H1 (cell line): ENCODE measurements around the gene H1-8. TPM values are rescaled to one million over a fixed set of nuclear protein-coding genes. Genes with fewer than 3 reads are reported as not detected.

ENCODE experiments used
- CTCF ChIA-PET: fragments of 300-600 bp; sonication (Branson Sonifier 250); formaldehyde crosslinking; loops from one replicate; lab custom pipeline; 2021; ENCODE audit not compliant: partially characterized antibody; lab: Charles Lee
- POLR2A ChIA-PET: fragments of 300-600 bp; sonication (Branson Sonifier 250); formaldehyde crosslinking; loops from one replicate; lab custom pipeline; 2021; ENCODE audit warnings: inconsistent platforms; ENCODE audit not compliant: partially characterized antibody; lab: Charles Lee
- DNase-seq, 2 experiments: peaks; one replicate each; pipeline versions ENCODE4 v3.0.0 to v3.0.0-alpha.2; 2010 to 2022; ENCODE audit warnings: low spot score in 2 of 2, low read depth in 1 of 2, mixed read lengths in 1 of 2
- FAIRE-seq: peaks from 2 replicates; lab custom pipeline; 2011; peaks lifted over from hg19 to GRCh38; lab: Jason Lieb, UNC
- H2AFZ ChIP-seq: 2 replicates; pipeline ENCODE4 v1.8.1; 2012; ENCODE audit warnings: low read length, inconsistent platforms
- H2AK5ac ChIP-seq: 2 replicates; pipeline ENCODE4 v1.6.1; 2013; ENCODE audit warnings: low read depth, low read length
- H2BK120ac ChIP-seq: replicated peaks from 2 replicates; pipeline ENCODE3; 2013; ENCODE audit warnings: low read depth, low read length, inconsistent platforms
- H2BK12ac ChIP-seq: 2 replicates; pipeline ENCODE4 v1.6.1; 2013; ENCODE audit warnings: low read depth, low read length
- H2BK15ac ChIP-seq: 2 replicates; pipeline ENCODE4 v1.6.1; 2013; ENCODE audit warnings: low read length
- H2BK20ac ChIP-seq: 2 replicates; pipeline ENCODE4 v1.6.1; 2013; ENCODE audit warnings: low read length
- H2BK5ac ChIP-seq: 2 replicates; pipeline ENCODE4 v1.6.1; 2013; ENCODE audit warnings: low read depth, low read length
- H3K14ac ChIP-seq: 2 replicates; pipeline ENCODE4 v1.6.1; 2013; ENCODE audit warnings: inconsistent platforms; ENCODE audit not compliant: insufficient read length
- H3K18ac ChIP-seq: 2 replicates; pipeline ENCODE4 v1.6.1; 2013; ENCODE audit warnings: low read length; ENCODE audit errors: extremely low read depth
- H3K23ac ChIP-seq: 2 replicates; pipeline ENCODE4 v1.6.1; 2013; ENCODE audit warnings: inconsistent platforms; ENCODE audit not compliant: insufficient read length
- H3K23me2 ChIP-seq: 2 replicates; pipeline ENCODE4 v1.6.1; 2013; ENCODE audit warnings: low read depth, low read length
- H3K27ac ChIP-seq: 2 replicates; pipeline ENCODE4 v1.6.1; 2011; ENCODE audit warnings: low read depth, low read length, inconsistent platforms
- H3K27me3 ChIP-seq, 4 experiments: replicated peaks in 1 of 4; 1 replicate in 1 of 4; 2 replicates in 3 of 4; pipeline versions ENCODE4 v1.6.1 to v1.8.1; 2011 to 2013; ENCODE audit warnings: low read length in 3 of 4, mild to moderate bottlenecking in 3 of 4, inconsistent platforms in 2 of 4, mixed read lengths in 2 of 4, moderate library complexity in 1 of 4; ENCODE audit not compliant: control insufficient read depth in 3 of 4, insufficient read depth in 3 of 4; ENCODE audit errors: extremely low read depth in 1 of 4
- H3K36me3 ChIP-seq, 4 experiments: 2 replicates each; pipeline versions ENCODE4 v1.6.1 to v1.8.1; 2011 to 2013; ENCODE audit warnings: mild to moderate bottlenecking in 4 of 4, low read length in 3 of 4, moderate library complexity in 2 of 4, control low read depth in 1 of 4, inconsistent platforms in 1 of 4; ENCODE audit not compliant: insufficient read depth in 4 of 4, control insufficient read depth in 2 of 4
- H3K4ac ChIP-seq: replicated peaks from 2 replicates; pipeline ENCODE3; 2013; ENCODE audit warnings: low read length, low read depth, mixed read lengths, inconsistent platforms; ENCODE audit not compliant: insufficient read length
- H3K4me1 ChIP-seq, 4 experiments: replicated peaks in 1 of 4; 1 replicate in 1 of 4; 2 replicates in 3 of 4; pipeline versions ENCODE4 v1.6.1 to v1.8.1; 2011 to 2013; ENCODE audit warnings: low read length in 3 of 4, inconsistent platforms in 2 of 4, mixed read lengths in 1 of 4; ENCODE audit not compliant: insufficient read depth in 4 of 4, control insufficient read depth in 3 of 4
- H3K4me2 ChIP-seq, 2 experiments: 2 replicates each; pipeline versions ENCODE4 v1.6.1 to v1.8.1; 2011 to 2013; ENCODE audit warnings: low read depth in 2 of 2, low read length in 2 of 2, control low read depth in 1 of 2, inconsistent platforms in 1 of 2, mild to moderate bottlenecking in 1 of 2; ENCODE audit not compliant: insufficient read depth in 1 of 2
- H3K4me3 ChIP-seq, 4 experiments: fragments of 200-600, 300-600 bp in 1 of 4; sonication (generic), shearing (Covaris generic), sonication (Bioruptor Twin) in 1 of 4; 2 replicates each; pipeline versions ENCODE4 v1.5.1 to v1.8.1; 2011 to 2016; ENCODE audit warnings: low read length in 4 of 4, low read depth in 3 of 4, control low read depth in 2 of 4, inconsistent platforms in 2 of 4, mild to moderate bottlenecking in 2 of 4, mixed read lengths in 1 of 4, moderate library complexity in 1 of 4; ENCODE audit not compliant: insufficient read depth in 2 of 4; ENCODE audit errors: extremely low read depth in 1 of 4
- H3K56ac ChIP-seq: replicated peaks from 2 replicates; pipeline ENCODE3; 2013; ENCODE audit warnings: low read depth, mild to moderate bottlenecking, mixed read lengths, low read length, inconsistent platforms; ENCODE audit not compliant: insufficient read length
- H3K79me1 ChIP-seq: 2 replicates; pipeline ENCODE4 v1.6.1; 2013; ENCODE audit warnings: low read depth, low read length, control low read depth
- H3K79me2 ChIP-seq, 2 experiments: 2 replicates each; pipeline versions ENCODE4 v1.6.1 to v1.8.1; 2012 to 2013; ENCODE audit warnings: low read length in 2 of 2, mild to moderate bottlenecking in 2 of 2, inconsistent platforms in 1 of 2; ENCODE audit not compliant: insufficient read depth in 2 of 2, control insufficient read depth in 1 of 2
- H3K9ac ChIP-seq, 4 experiments: replicated peaks in 1 of 4; 1 replicate in 1 of 4; 2 replicates in 3 of 4; pipeline versions ENCODE4 v1.6.1 to v1.8.1; 2011 to 2013; ENCODE audit warnings: low read depth in 3 of 4, low read length in 3 of 4, control low read depth in 2 of 4, mild to moderate bottlenecking in 2 of 4, moderate library complexity in 2 of 4, inconsistent platforms in 1 of 4; ENCODE audit errors: extremely low read depth in 1 of 4
- H3K9me3 ChIP-seq, 2 experiments: 2 replicates each; pipeline versions ENCODE4 v1.6.1 to v1.8.1; 2012 to 2013; ENCODE audit warnings: mild to moderate bottlenecking in 2 of 2, moderate library complexity in 2 of 2, control low read depth in 1 of 2, inconsistent platforms in 1 of 2, low read depth in 1 of 2, low read length in 1 of 2, mixed read lengths in 1 of 2; ENCODE audit not compliant: insufficient read depth in 2 of 2
- H4K20me1 ChIP-seq, 2 experiments: replicated peaks in 1 of 2; 2 replicates each; pipeline versions ENCODE3 to v1.8.1; 2011 to 2013; ENCODE audit warnings: inconsistent platforms in 2 of 2, low read length in 2 of 2, mild to moderate bottlenecking in 1 of 2; ENCODE audit not compliant: insufficient read depth in 2 of 2, control insufficient read depth in 1 of 2
- H4K5ac ChIP-seq: 2 replicates; pipeline ENCODE4 v1.6.1; 2013; ENCODE audit warnings: low read length, low read depth, mixed read lengths, inconsistent platforms; ENCODE audit not compliant: insufficient read length
- H4K8ac ChIP-seq: 2 replicates; pipeline ENCODE4 v1.8.0; 2013; ENCODE audit warnings: mild to moderate bottlenecking, moderate library complexity, low read length, inconsistent platforms; ENCODE audit not compliant: insufficient read depth; ENCODE audit errors: extremely low read depth
- H4K91ac ChIP-seq: replicated peaks from 2 replicates; pipeline ENCODE3; 2013; ENCODE audit warnings: low read length, mixed read lengths, inconsistent platforms; ENCODE audit not compliant: insufficient read length
- CBX5 ChIP-seq: fragments of 300-800, 300-1000 bp; sonication (generic); IDR thresholded peaks from 2 replicates; pipeline ENCODE4 v1.7.1; 2016; ENCODE audit warnings: antibody characterized with exemption, low read length, low read depth
- CTBP2 ChIP-seq: IDR thresholded peaks from 2 replicates; pipeline ENCODE4 v1.7.0; 2011; ENCODE audit warnings: borderline replicate concordance, mild to moderate bottlenecking, moderate library complexity, mixed read lengths, low read length; ENCODE audit not compliant: insufficient read depth, insufficient read length
- E2F6 ChIP-seq: IDR thresholded peaks from 2 replicates; pipeline ENCODE4 v1.6.1; 2012; ENCODE audit warnings: inconsistent platforms
- EZH2 ChIP-seq: fragments of 200-600 bp; sonication (generic); IDR thresholded peaks from 2 replicates; pipeline ENCODE4 v1.7.1; 2012; ENCODE audit warnings: low read depth, mild to moderate bottlenecking, moderate library complexity, low read length, inconsistent platforms; ENCODE audit not compliant: severe bottlenecking
- FOSL1 ChIP-seq: IDR thresholded peaks from 2 replicates; pipeline ENCODE4 v1.6.1; 2011; ENCODE audit warnings: mild to moderate bottlenecking, low read depth, low read length, moderate library complexity; ENCODE audit not compliant: insufficient read depth
- GABPA ChIP-seq: IDR thresholded peaks from 2 replicates; pipeline ENCODE4 v1.6.1; 2011; ENCODE audit warnings: mild to moderate bottlenecking, low read length, moderate library complexity, borderline replicate concordance; ENCODE audit not compliant: insufficient read depth
- HDAC2 ChIP-seq, 2 experiments: fragments of 300-600 bp in 1 of 2; sonication (generic) in 1 of 2; IDR thresholded peaks; 2 replicates each; pipeline ENCODE4 v1.6.1; 2011 to 2012; ENCODE audit warnings: low read depth in 2 of 2, low read length in 2 of 2, mild to moderate bottlenecking in 2 of 2, moderate library complexity in 2 of 2, borderline replicate concordance in 1 of 2, inconsistent platforms in 1 of 2
- JUND ChIP-seq: IDR thresholded peaks from 2 replicates; pipeline ENCODE4 v1.6.1; 2011; ENCODE audit warnings: mild to moderate bottlenecking, improper control_type of control experiment, low read length
- MAX ChIP-seq: IDR thresholded peaks from 2 replicates; pipeline ENCODE4 v1.6.1; 2012; ENCODE audit warnings: inconsistent platforms
- RFX5 ChIP-seq: IDR thresholded peaks from 2 replicates; pipeline ENCODE4 v1.6.1; 2011; ENCODE audit warnings: low read depth, low read length, improper control_type of control experiment, borderline replicate concordance
- SP2 ChIP-seq: IDR thresholded peaks from 2 replicates; pipeline ENCODE4 v1.6.1; 2012; ENCODE audit warnings: mild to moderate bottlenecking, low read length, inconsistent platforms
- WGBS, 2 experiments: shearing (Covaris generic) in 1 of 2; methylation state at CpG; one replicate each; pipeline versions ENCODE4 v1.1.6 to v1.1.7; 2013 to 2015; ENCODE audit warnings: low lambda C conversion rate in 2 of 2, mixed read lengths in 2 of 2, inconsistent platforms in 1 of 2, low coverage in 1 of 2, missing lambda C conversion rate in 1 of 2; ENCODE audit not compliant: insufficient replicate concordance in 2 of 2, insufficient coverage in 1 of 2, insufficient read length in 1 of 2; ENCODE audit errors: extremely low coverage in 1 of 2, missing lambda C conversion rate in 1 of 2; 5-methylcytosine and 5-hydroxymethylcytosine counted together
- polyA plus RNA-seq, 7 experiments: library from polyadenylated mRNA; depleted of rRNA in 3 of 7; stranded (reverse) in 5 of 7; unstranded in 2 of 7; fragments of >200 nt in 5 of 7; fragments of 200-250 nt in 2 of 7; gene quantifications; 1 replicate in 5 of 7; 2 replicates in 1 of 7; 4 replicates in 1 of 7; pipeline versions ENCODE4 v1.2.1 to v1.2.3, GENCODE V29; 2011 to 2013; ENCODE audit warnings: missing spikeins in 2 of 7, mixed read lengths in 2 of 7
- total RNA-seq: library from RNA; stranded (reverse); fragmentation: NEBNext Ultra II Directional; extraction: Animal tissue kit (Norgen Biotek cat#: 25700); gene quantifications from 2 replicates; pipeline ENCODE4 v1.2.1, GENCODE V29; 2021

Gene H1-8
- total and polyA plus RNA-seq, 2 of the 8 experiments (the other 6 are each of a cell fraction or from before 2014, with no cell fraction given) = not detected

- no peak overlapping the region for H3K56ac ChIP-seq
- 0 out of 2 replicates have a peak overlapping the region, but pooled peaks have one; percentile 31 for H2BK15ac ChIP-seq
- no peaks in the 10 kb centered on the region for H3K79me1 ChIP-seq
- no peaks in the 10 kb centered on the region for H3K36me3 ChIP-seq
- H2AK5ac ChIP-seq = no peak overlapping the region
- 86% methylated on average over 1 of the region's 1 CpG; no CpG with 5 or more reads in 1 of the 2 experiments for WGBS, 2 experiments
- peak overlapping the region; percentile 6 for H2BK120ac ChIP-seq
- no peak overlapping the region for H2BK20ac ChIP-seq
- DNase-seq = no peak
- H3K4me1 ChIP-seq = peaks cover 7 to 15% (median 11%) of the 10 kb centered on the region in 4 experiments
- H3K14ac ChIP-seq = no peak overlapping the region
- H3K4me2 ChIP-seq = no peak overlapping the region
- H2BK12ac ChIP-seq = no peak overlapping the region
- H4K91ac ChIP-seq = no peak overlapping the region
- H3K18ac ChIP-seq = no peak overlapping the region
- H2AFZ ChIP-seq = no peak overlapping the region
- H3K9ac ChIP-seq = no peak overlapping the region
- H3K4ac ChIP-seq = no peak overlapping the region
- ChIA-PET POLR2A (interaction anchor here (0.7 to 1.9 kb wide), 2 partner anchors 13 to 50 kb away, joined by 3 to 7 read pairs; no protein-coding TSS in a partner anchor), CTCF (interaction anchor here (0.6 to 1.8 kb wide), 8 partner anchors 9 to 191 kb away, joined by 3 to 7 read pairs (median 4); no protein-coding TSS in a partner anchor)
- peaks cover 2% of the 10 kb centered on the region; the same call in 1 of the 2 replicates for H3K23me2 ChIP-seq
- no peak overlapping the region for H4K5ac ChIP-seq
- FAIRE-seq = no peak
- H3K27ac ChIP-seq = no peak overlapping the region
- H4K8ac ChIP-seq = no peak overlapping the region
- H4K20me1 ChIP-seq = no peaks in the 10 kb centered on the region
- H3K9me3 ChIP-seq = no peaks in the 10 kb centered on the region
- no peak overlapping the region for H2BK5ac ChIP-seq
- H3K79me2 ChIP-seq = no peaks in the 10 kb centered on the region
- no peak overlapping the region for H3K4me3 ChIP-seq
- H3K27me3 ChIP-seq = no peaks in the 10 kb centered on the region
- no peak overlapping the region for H3K23ac ChIP-seq
- TF ChIP-seq MAX (no peak), RFX5 (no peak), EZH2 (no peak), CBX5 (no peak), E2F6 (no peak), SP2 (no peak), FOSL1 (no peak), CTBP2 (no peak), GABPA (no peak), JUND (no peak), HDAC2 (IDR thresholded peaks at IDR 0.05; ENCODE audit: borderline replicate concordance in 1 of 2, low read depth in 2 of 2, low read length in 2 of 2) (no peak)
These were observed 7.9 kb upstream of the H1-8 start for GRCh38 chr3:129535075-129535474.
